ACHN (cell line): ENCODE results near the gene CTRB1.
"Not testable (repeated sequence)": the region's sequence is repeated elsewhere in the genome, so short reads cannot be mapped to it uniquely, and the experiment has no call there.

Experiments used
- DNase-seq: peaks from one replicate; pipeline ENCODE4 v3.0.0-alpha.2; 2015
- in situ Hi-C: cut with HindIII; loops from 2 replicates; pipeline ENCODE4 v1.10.0; 2017; ENCODE audit warnings: low sequenced_read_pairs, low pct_ligation_motif_present, low pct_unique_long_range_greater_than_20kb

The CTRB1 gene

GRCh38 chr16:75262104-75262799 lies 43.5 kb downstream of the CTRB1 start:
- in situ Hi-C loops = no loop called here

DNA sequence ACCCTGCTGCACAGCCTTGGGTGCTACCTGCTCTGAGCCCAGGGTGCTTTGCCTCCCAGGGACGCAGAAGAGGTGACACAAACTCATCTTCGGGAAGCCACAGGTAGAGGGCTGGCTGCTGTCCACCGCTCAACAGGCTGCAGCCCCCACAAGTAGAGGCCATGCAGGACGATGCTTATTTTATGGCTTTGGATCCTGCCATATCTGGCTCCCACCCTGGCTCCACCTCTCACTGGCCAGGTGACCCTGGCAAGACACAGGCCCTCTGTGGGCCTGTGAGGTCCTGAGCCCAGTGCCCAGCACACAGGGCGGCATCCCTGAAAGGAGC lies 44.0 kb downstream of the CTRB1 start:
- no peak for DNase-seq
- in situ Hi-C loops = no loop called here

More at GRCh38 chr16:75262104-75262799, 43.5 kb downstream of the CTRB1 start:
- DNase-seq = no peak

DNA sequence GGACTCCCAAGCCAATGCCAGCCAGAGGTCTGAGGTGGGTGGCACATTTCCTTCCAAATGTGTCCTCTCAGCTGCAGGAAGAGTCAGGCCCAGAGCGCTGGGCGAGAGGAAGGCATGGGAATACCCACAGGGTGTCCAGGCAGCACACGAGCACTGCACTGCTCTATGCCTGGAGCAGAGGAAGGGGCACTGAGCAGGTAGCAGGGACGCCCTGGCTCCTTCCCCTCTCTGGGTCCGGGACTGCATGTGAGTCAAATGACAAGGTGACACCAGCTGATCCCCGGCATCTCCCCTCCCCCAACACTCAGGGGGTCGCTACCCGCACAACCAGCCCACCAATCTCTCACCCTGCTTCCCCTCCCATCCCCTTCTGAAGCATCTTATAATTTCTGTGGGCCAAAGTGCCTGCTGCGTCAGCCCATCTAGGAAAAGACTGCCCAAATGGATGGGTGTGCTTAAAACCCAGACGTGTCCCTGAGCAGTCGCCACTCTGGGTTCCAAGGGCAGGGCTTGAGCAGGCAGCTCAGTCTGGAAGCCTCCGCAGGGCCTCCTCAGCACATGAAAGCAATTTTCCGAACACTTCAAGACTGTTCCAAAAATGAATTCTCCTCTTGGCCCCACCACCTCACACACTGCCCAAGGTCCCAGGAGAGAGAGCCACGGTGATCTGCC lies 44.6 kb downstream of the CTRB1 start:
- no peak for DNase-seq
- in situ Hi-C loops = no loop called here

- no peak for DNase-seq
- in situ Hi-C loops = no loop called here
Observed at GRCh38 chr16:75263963-75264445, 45.2 kb downstream of the CTRB1 start.

GRCh38 chr16:75264457-75264998 lies 45.7 kb downstream of the CTRB1 start:
- DNase-seq = no peak
- in situ Hi-C loops = no loop called here

GRCh38 chr16:75264999-75265910 lies 46.5 kb downstream of the CTRB1 start:
- peak; percentile 35 for DNase-seq
- in situ Hi-C loops = no loop called here

DNA sequence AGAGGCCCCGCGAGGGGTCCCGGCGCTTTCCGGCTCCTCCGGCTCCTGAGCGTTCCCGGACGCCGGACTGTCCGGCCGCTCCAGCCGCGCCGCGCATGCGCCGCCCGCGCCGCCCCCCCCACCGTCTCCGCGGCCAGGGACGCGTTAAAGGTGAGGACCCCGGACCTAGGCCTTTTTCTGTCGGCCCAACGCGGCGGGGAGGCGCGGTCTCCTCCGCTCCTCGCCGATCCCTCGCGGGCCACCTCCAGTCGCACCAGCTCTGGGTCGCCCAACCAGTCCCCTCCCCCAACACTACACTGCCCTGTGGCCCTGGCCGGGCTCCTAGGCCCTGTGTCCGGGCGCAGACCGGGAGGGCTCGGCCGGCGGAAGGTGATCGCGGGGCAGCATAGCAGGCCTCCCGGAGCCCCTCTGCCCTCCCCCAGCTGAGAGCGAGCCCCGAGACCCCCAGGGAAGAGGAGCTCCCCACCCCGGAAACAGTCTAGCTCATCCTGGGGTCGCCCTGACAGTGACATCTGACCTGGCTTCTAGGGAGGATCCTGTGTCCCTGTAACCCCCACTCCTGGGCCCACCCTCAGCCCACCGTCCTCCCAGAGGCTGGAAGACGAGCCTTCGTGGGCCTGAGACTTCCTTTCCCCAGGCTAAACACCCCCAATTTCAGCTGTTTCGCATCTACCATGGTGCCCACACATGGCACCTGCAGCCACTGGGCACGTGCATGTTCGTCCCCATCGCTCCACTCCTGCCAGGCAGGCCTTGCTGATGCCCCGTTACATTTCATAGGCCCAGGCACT lies 47.3 kb downstream of the CTRB1 start:
- in situ Hi-C loops = no loop called here
- DNase-seq = peak; percentile 82

- in situ Hi-C loops = no loop called here
- DNase-seq = no peak
Observed at GRCh38 chr16:75266738-75267630, 48.2 kb downstream of the CTRB1 start.

- DNase-seq = peak; percentile 83
- in situ Hi-C loops = no loop called here
Observed at GRCh38 chr16:75267631-75268264, 49.0 kb downstream of the CTRB1 start.

GRCh38 chr16:75269358-75269757 lies 50.6 kb downstream of the CTRB1 start:
- DNase-seq, in situ Hi-C loops: not testable (repeated sequence)

DNA sequence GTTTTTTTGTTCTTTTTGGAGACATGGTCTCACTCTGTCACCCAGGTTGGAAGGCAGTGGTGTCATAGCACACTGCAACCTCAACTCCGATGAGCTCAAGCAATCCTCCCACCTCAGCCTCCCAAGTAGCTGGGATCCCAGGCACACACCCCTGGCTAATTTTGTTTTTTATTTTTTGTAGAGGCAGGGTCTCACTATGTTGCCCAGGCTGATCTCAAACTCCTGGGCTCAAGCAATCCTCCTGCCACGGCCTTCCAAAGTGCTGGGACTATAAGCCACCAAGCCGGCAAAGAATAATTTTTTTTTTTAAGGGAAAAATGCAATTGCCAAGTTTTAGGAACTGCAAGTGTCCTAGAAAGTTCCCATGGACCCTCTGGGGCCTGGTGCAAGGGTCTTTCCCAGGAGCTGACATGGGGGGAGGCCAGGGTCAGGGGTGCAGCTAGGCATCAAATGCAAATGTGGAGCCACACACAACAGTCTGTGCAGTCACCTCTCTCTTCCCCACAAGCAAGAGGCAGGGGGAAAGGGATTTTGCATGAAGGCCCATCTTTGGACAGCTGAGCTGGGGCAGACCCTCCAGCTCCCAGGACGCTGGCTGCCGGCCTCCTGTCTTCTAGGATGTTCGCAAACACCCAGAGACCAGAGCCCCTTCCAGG lies 52.8 kb downstream of the CTRB1 start:
- in situ Hi-C loops = no loop called here
- DNase-seq = no peak

DNA sequence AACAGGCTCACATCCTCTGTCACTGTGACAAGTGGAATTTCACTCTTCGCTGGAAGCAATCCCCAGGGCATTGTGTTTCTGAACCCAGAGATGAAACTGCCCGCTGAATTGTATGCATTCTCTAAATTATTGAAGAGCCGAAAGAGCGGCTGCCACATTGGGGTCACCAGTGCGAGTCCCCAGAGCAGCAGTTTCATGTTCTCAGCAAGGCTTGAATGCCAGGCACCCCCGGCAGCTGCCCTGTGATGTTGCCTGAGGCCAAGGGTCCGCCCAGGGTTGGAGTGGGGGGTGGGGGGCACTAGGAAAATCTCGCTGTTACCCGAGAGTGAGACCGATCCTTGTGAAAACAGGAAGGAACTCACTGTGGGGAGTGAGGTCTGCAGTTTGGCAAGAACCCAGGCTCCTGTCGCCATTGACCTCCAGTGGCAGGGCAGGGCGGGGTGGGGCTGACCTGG lies 53.3 kb downstream of the CTRB1 start:
- in situ Hi-C loops = no loop called here
- no peak for DNase-seq

DNA sequence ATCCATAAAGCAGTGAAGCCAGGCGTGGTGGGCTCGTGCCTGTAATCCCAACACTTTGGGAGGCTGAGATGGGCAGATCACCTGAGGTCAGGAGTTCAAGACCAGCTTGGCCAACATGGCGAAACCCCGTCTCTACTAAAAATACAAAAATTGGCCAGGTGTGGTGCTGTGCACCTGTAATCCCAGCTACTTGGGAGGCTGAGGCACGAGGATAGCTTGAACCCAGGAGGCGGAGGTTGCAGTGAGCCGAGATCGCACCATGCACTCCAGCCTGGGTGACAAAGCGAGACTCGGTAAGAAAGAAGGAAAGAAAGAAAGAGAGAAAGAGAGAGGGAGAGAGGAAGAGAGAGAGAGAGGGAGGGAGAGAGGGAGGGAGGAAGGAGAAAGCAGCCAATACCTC lies 53.8 kb downstream of the CTRB1 start:
- DNase-seq, in situ Hi-C loops: not testable (repeated sequence)

DNA sequence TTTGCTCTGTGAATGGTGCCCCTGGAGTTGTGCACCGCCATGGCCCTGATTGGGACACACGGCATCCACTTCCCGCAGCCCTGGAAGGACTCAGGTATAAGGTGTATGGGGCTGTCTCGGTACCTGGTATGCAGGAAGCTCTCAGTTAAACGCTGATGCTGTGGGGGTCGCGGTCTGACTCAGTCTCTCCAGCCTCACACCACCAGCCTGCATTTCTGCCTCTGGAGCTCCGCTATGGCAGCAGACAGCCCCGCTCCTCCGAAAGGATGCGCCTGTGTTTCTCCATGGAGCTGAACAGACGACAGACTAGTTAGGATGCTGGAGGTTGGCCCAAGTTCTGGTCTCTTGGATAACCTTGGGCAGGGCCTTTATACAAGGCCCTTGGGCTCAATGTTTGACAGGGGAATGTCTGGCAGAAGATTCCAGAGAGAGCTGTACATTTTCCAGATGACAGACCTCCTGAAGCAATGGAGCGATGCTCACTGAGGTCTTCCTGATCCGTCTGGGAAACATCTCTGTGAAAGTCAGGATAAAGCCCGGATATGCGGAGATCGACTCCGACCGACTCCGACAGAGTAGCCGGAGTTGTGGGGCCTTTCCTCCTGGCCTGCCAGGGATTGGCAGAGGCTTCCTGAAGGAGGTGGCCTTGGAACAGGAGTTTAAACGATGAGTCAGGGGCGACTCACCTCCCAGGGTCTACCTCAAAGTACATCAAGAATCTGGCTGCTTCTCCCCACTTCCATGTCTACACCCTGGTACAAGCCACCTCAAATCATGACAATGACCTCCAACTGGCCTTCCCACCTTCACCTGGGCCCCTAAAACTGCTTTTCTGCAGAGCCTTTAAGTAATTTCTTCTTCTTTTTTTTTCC lies 54.5 kb downstream of the CTRB1 start:
- peak; percentile 52 for DNase-seq
- in situ Hi-C loops = no loop called here
